ENCODE measurements around the gene PTCD3. TPM values are rescaled to one million over a fixed set of nuclear protein-coding genes. Genes with fewer than 3 reads are reported as not detected.

PTCD3 gene
- polyA plus RNA-seq, 1 of the 3 experiments (the other 2 are of a cell fraction): 44.5 TPM

GRCh38 chr2:86123328-86123925 is 17.4 kb downstream of the PTCD3 start:
- TF ChIP-seq USF1 (IDR thresholded peaks at IDR 0.05; ENCODE audit: borderline replicate concordance, low read depth) (no peak), POLR2AphosphoS5 (IDR thresholded peaks at IDR 0.05; ENCODE audit: low read depth, low read length) (no peak), FOSL2 (IDR thresholded peaks at IDR 0.05; ENCODE audit: borderline replicate concordance, low read depth) (no peak)
- Histone ChIP-seq H3K4me2 (no peak overlapping the region), H3K79me2 (ENCODE audit: insufficient read depth) (peaks cover 4% of the 10 kb centered on the region; the same call in 1 of the 2 replicates), H3K9me2 (no peaks in the 10 kb centered on the region), H3K27ac (ENCODE audit: low read depth in 2 of 2, low read length in 1 of 2) (no peak overlapping the region), H3F3A (replicated peaks; ENCODE audit: insufficient read depth) (no peaks in the 10 kb centered on the region), H3K27me3 (ENCODE audit: insufficient read depth) (no peaks in the 10 kb centered on the region), H3K4me1 (ENCODE audit: control insufficient read depth in 1 of 2, insufficient read depth in 2 of 2, low read depth in 1 of 2, low read length in 1 of 2) (no peaks in the 10 kb centered on the region), H3K9me3 (no peaks in the 10 kb centered on the region), H3K9ac (no peak overlapping the region), H3K36me3 (replicated peaks in 1 of 2; ENCODE audit: control insufficient read depth in 1 of 2, insufficient read depth in 2 of 2, low read length in 1 of 2) (peaks cover 92 to 95% of the 10 kb centered on the region in 2 experiments), H2AFZ (ENCODE audit: low read depth) (no peak overlapping the region), H3K4me3 (ENCODE audit: low read depth in 2 of 2, low read length in 1 of 2) (no peak overlapping the region), H4K20me1 (ENCODE audit: insufficient read depth) (no peaks in the 10 kb centered on the region)
- DNase-seq: no peak
- POLR2A ChIA-PET: no interaction called here
- CTCF ChIA-PET: no interaction called here
- WGBS (ENCODE audit: low lambda C conversion rate): 88% methylated on average over 5 of the region's 5 CpGs

- 84% methylated on average over 5 of the region's 5 CpGs for WGBS (ENCODE audit: low lambda C conversion rate)
Measured at GRCh38 chr2:86124683-86125082, 18.6 kb downstream of the PTCD3 start.

GRCh38 chr2:86134709-86135108 is 28.7 kb downstream of the PTCD3 start:
- H3K4me2 ChIP-seq: no peak overlapping the region
- H3K27me3 ChIP-seq (ENCODE audit: insufficient read depth): no peaks in the 10 kb centered on the region
- WGBS (ENCODE audit: low lambda C conversion rate): 96% methylated on average over 4 of the region's 4 CpGs
- H4K20me1 ChIP-seq (ENCODE audit: insufficient read depth): no peaks in the 10 kb centered on the region
- no peaks in the 10 kb centered on the region for H3K79me2 ChIP-seq (ENCODE audit: insufficient read depth)
- ChIA-PET CTCF (interaction anchor here (2.3 kb wide), 1 partner anchor 307 kb away, joined by 6 read pairs; no protein-coding TSS in a partner anchor), POLR2A (no interaction called here)
- no peak overlapping the region for H2AFZ ChIP-seq (ENCODE audit: low read depth)
- peaks cover 89 to 94% of the 10 kb centered on the region in 2 experiments for H3K36me3 ChIP-seq (replicated peaks in 1 of 2; ENCODE audit: control insufficient read depth in 1 of 2, insufficient read depth in 2 of 2, low read length in 1 of 2)
- no peak for DNase-seq
- TF ChIP-seq EP300 (IDR thresholded peaks at IDR 0.05; ENCODE audit: borderline replicate concordance in 1 of 2, low read depth in 1 of 2, low read length in 1 of 2) (no peak), RCOR1 (IDR thresholded peaks at IDR 0.05; ENCODE audit: low read length) (no peak), JUND (IDR thresholded peaks at IDR 0.05) (no peak), MEF2A (IDR thresholded peaks at IDR 0.05; ENCODE audit: borderline replicate concordance, low read depth) (no peak), RXRA (IDR thresholded peaks at IDR 0.05; ENCODE audit: borderline replicate concordance, low read depth) (no peak), TCF12 (IDR thresholded peaks at IDR 0.05) (no peak)
- H3K9me2 ChIP-seq: no peaks in the 10 kb centered on the region
- no peak overlapping the region for H3K4me3 ChIP-seq (ENCODE audit: low read depth in 2 of 2, low read length in 1 of 2)
- H3K4me1 ChIP-seq (ENCODE audit: control insufficient read depth in 1 of 2, insufficient read depth in 2 of 2, low read depth in 1 of 2, low read length in 1 of 2): no peaks in the 10 kb centered on the region
- H3K9me3 ChIP-seq: no peaks in the 10 kb centered on the region
- no peak overlapping the region for H3K27ac ChIP-seq (ENCODE audit: low read depth in 2 of 2, low read length in 1 of 2)
- no peak overlapping the region for H3K9ac ChIP-seq
- H3F3A ChIP-seq (replicated peaks; ENCODE audit: insufficient read depth): peaks cover 11% of the 10 kb centered on the region

More at GRCh38 chr2:86124683-86125082, 18.6 kb downstream of the PTCD3 start:
- no peak overlapping the region for H3K27ac ChIP-seq (ENCODE audit: low read depth in 2 of 2, low read length in 1 of 2)
- ChIA-PET POLR2A (no interaction called here), CTCF (interaction anchor here (1.6 kb wide), 1 partner anchor 96 kb away, joined by 4 read pairs; no protein-coding TSS in a partner anchor)
- peaks cover 5% of the 10 kb centered on the region for H3F3A ChIP-seq (replicated peaks; ENCODE audit: insufficient read depth)
- no peak overlapping the region for H3K4me2 ChIP-seq
- no peak for DNase-seq
- H3K27me3 ChIP-seq (ENCODE audit: insufficient read depth): no peaks in the 10 kb centered on the region
- H3K9ac ChIP-seq: no peak overlapping the region
- peaks cover 90 to 92% of the 10 kb centered on the region in 2 experiments for H3K36me3 ChIP-seq (replicated peaks in 1 of 2; ENCODE audit: control insufficient read depth in 1 of 2, insufficient read depth in 2 of 2, low read length in 1 of 2)
- H3K4me1 ChIP-seq (ENCODE audit: control insufficient read depth in 1 of 2, insufficient read depth in 2 of 2, low read depth in 1 of 2, low read length in 1 of 2): no peaks in the 10 kb centered on the region
- TF ChIP-seq USF1 (IDR thresholded peaks at IDR 0.05; ENCODE audit: borderline replicate concordance, low read depth): no peak
- H3K79me2 ChIP-seq (ENCODE audit: insufficient read depth): peaks cover 4% of the 10 kb centered on the region; the same call in 1 of the 2 replicates
- no peaks in the 10 kb centered on the region for H4K20me1 ChIP-seq (ENCODE audit: insufficient read depth)
- H2AFZ ChIP-seq (ENCODE audit: low read depth): no peak overlapping the region
- H3K9me3 ChIP-seq: no peaks in the 10 kb centered on the region
- no peaks in the 10 kb centered on the region for H3K9me2 ChIP-seq
- no peak overlapping the region for H3K4me3 ChIP-seq (ENCODE audit: low read depth in 2 of 2, low read length in 1 of 2)
